ENCODE results near the gene COX17.

COX17 gene

DNA sequence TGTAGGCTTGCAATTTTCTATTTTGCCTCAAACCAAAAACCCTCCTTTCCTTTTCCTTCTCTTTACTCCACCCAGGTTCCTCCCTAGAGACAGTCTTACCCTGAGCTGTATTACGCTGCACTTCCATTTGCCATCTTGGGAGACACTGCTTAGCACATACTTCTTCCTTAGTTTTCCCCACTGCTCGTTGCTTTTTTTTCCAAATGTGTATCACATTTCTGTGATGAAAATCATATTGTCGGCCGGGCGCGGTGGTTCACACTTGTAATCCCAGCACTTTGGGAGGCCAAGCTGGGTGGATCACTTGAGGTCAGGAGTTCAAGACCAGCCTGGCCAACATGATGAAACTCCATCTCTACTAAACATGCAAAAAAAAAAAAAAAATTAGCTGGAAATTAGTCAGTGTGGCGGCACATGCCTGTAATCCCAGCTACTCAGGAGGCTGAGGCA lies 46.3 kb downstream of the COX17 start:
- TF ChIP-seq, protein P1, sequence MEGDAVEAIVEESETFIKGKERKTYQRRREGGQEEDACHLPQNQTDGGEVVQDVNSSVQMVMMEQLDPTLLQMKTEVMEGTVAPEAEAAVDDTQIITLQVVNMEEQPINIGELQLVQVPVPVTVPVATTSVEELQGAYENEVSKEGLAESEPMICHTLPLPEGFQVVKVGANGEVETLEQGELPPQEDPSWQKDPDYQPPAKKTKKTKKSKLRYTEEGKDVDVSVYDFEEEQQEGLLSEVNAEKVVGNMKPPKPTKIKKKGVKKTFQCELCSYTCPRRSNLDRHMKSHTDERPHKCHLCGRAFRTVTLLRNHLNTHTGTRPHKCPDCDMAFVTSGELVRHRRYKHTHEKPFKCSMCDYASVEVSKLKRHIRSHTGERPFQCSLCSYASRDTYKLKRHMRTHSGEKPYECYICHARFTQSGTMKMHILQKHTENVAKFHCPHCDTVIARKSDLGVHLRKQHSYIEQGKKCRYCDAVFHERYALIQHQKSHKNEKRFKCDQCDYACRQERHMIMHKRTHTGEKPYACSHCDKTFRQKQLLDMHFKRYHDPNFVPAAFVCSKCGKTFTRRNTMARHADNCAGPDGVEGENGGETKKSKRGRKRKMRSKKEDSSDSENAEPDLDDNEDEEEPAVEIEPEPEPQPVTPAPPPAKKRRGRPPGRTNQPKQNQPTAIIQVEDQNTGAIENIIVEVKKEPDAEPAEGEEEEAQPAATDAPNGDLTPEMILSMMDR (IDR thresholded peaks at IDR 0.05; ENCODE audit: insufficient read depth, low read length, missing control alignments), result no peak
- POLR2A ChIA-PET, result no interaction called here

DNA sequence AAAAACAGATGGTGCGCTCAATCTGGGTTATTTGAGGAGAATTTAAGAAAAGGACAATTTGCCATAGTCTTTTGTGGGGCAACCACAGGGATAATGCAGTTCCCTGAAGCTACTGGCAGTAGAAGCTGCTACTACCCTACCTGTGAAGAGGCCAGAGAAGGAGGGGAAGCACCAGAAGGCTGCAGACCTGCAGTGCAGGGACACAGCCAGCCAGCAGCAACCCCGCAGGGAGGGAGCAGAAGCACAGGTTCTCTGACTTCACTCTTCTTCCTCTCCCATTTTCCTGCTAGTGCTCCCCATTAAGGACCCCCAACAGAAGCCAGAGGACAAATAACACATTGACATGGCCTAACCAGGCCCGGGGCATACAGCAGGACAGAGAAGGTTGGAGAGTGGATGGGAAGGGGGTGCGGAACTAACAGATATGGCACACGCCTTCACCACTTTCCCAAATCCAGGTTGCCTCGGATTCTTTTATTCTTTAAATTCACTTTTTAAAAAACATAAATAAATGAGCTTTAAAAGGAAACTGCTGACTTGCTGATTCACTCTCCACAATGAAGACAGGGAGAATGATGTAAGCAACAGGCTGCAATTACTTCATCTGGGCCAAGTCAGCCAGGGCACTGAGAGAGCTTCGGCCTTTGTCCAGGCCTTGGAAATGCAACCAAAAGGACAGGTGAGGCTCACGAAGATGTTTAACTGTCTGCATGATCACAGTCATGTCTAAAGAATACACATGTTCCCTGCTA lies 46.9 kb downstream of the COX17 start:
- CTCF ChIA-PET, result interaction anchor here (1.0 to 1.1 kb wide), 2 partner anchors 30 to 45 kb away, joined by 3 read pairs; no protein-coding TSS in a partner anchor
- POLR2A ChIA-PET, result no interaction called here
- TF ChIP-seq, protein P1 (IDR thresholded peaks at IDR 0.05; ENCODE audit: insufficient read depth, low read length, missing control alignments), result no peak
- H3K4me3 ChIP-seq (ENCODE audit: low read depth, low read length), result no peak overlapping the region
- no peak for DNase-seq (ENCODE audit: low read depth, low spot score)

More for the DNA sequence above, 46.3 kb downstream of the COX17 start:
- DNase-seq (ENCODE audit: low read depth, low spot score), result no peak
- CTCF ChIA-PET, result interaction anchor here (1.0 to 1.1 kb wide), 2 partner anchors 30 to 44 kb away, joined by 3 read pairs; no protein-coding TSS in a partner anchor
- H3K4me3 ChIP-seq (ENCODE audit: low read depth, low read length), result no peak overlapping the region

DNA sequence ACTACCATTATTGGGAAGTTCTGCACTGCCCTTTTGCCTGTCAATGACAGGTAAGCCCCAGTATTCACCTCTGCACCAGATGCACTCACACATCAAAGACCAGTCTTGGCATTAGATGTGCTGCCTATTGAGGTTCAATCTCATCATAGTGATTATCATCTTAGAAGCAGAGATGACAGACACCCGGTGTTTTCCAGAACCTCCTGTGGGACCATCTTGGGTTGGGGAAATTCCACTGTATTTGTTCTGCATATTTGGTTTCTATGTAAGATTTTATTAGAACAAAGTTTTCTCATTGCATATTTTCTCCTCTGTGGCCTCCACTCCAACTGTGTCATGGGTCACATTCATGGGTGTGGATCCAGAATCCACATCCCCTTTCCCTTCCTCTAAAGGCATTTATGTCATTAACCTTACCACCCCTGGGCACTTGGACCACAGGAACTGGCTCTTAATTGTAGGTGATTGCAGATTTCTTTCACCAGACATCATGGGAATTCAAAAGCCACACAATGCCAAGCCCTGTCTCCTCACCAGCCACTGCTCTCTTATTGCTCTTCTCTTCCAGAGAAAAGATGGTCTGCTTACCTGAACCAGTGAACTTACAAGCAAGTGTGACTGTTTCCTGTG lies 48.3 kb downstream of the COX17 start:
- H3K4me3 ChIP-seq (ENCODE audit: low read depth, low read length), result no peak overlapping the region
- TF ChIP-seq, protein P1 (IDR thresholded peaks at IDR 0.05; ENCODE audit: insufficient read depth, low read length, missing control alignments), result no peak
- ChIA-PET POLR2A (no interaction called here), CTCF (interaction anchor here (1.0 kb wide), 1 partner anchor 25 kb away, joined by 3 read pairs; no protein-coding TSS in a partner anchor)
- no peak for DNase-seq (ENCODE audit: low read depth, low spot score)

DNA sequence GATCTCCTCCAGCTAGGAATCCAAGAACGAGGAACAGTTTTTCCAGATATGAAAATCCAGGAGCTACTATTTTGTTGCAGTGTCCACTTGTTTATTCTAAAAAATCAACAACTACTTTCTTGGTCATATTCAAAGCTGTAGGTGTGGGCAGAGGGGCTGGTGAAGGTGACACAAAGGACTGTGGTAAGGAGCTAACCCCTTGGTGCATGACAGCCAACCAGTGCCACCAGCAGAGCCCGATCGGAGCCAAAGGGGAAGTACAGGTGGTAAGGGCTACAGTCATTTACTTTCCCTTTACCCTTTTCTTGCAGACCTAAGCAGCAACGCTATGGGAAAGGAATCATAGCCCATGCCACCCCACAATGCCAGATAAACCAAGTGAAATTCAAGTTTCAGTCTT lies 48.8 kb downstream of the COX17 start:
- TF ChIP-seq, protein P1 (IDR thresholded peaks at IDR 0.05; ENCODE audit: insufficient read depth, low read length, missing control alignments), result no peak
- no peak for DNase-seq (ENCODE audit: low read depth, low spot score)
- H3K4me3 ChIP-seq (ENCODE audit: low read depth, low read length), result no peak overlapping the region
- ChIA-PET CTCF (interaction anchor here (1.0 kb wide), 1 partner anchor 25 kb away, joined by 3 read pairs; no protein-coding TSS in a partner anchor), POLR2A (no interaction called here)

DNA sequence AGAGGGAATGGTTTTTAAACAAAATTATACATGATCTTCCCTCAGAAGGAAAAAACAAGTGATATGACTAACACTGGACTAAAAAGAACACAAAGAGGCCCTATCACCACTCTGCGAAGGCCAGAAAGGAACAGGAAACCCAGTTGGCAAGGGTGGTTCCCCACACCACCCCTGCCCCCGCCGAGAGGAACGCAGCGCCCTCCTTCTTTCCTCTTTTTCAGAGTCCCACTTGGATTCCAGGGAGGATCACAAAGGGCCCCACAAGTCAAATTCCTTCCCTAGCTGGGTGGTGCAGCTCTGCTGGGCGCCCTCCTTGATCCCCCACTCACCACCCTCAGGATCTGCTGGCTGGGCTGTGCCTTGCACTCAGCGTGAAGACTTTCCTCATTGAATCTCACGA lies 49.7 kb downstream of the COX17 start:
- CTCF ChIA-PET, result interaction anchor here (1.4 kb wide), 1 partner anchor 9 kb away, joined by 4 read pairs; no protein-coding TSS in a partner anchor
- no peak overlapping the region for H3K4me3 ChIP-seq (ENCODE audit: low read depth, low read length)
- no peak for DNase-seq (ENCODE audit: low read depth, low spot score)
- POLR2A ChIA-PET, result no interaction called here
- TF ChIP-seq, protein P1 (IDR thresholded peaks at IDR 0.05; ENCODE audit: insufficient read depth, low read length, missing control alignments), result no peak

DNA sequence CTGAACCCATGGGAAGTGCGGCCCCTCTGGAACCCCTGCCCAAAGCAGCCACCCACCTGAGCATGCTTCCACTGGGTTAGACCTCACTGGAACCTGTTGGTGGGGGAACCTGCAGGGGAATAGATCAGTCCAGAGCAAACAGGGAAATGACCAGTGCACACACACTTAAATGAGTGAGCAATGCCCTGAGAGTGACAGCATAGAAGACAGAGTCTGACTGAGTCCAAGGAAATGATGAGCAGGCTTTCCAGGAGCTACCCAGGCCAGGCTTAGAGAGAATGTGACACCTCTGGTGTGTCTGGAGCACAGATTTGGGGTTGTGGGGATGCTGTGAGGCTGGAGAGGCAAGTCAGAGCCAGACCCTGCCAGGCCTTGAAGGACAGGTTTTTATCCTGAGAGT lies 51.0 kb downstream of the COX17 start:
- POLR2A ChIA-PET, result no interaction called here
- DNase-seq (ENCODE audit: low read depth, low spot score), result no peak
- TF ChIP-seq, protein P1 (IDR thresholded peaks at IDR 0.05; ENCODE audit: insufficient read depth, low read length, missing control alignments), result no peak
- CTCF ChIA-PET, result no interaction called here
- no peak overlapping the region for H3K4me3 ChIP-seq (ENCODE audit: low read depth, low read length)
